Mesodermal cell (in vitro differentiated cells): ENCODE measurements around the gene KCP.
"Not testable (repeated sequence)": the region's sequence is repeated elsewhere in the genome, so short reads cannot be mapped to it uniquely, and the experiment has no call there.

ENCODE experiments used
- H3K27ac ChIP-seq: 2 replicates; pipeline ENCODE4 v1.7.0; 2013; ENCODE audit warnings: mild to moderate bottlenecking, low read depth, low read length, moderate library complexity; ENCODE audit not compliant: severe bottlenecking
- H3K36me3 ChIP-seq: 2 replicates; pipeline ENCODE4 v1.7.1; 2013; ENCODE audit warnings: mild to moderate bottlenecking, low read length, moderate library complexity; ENCODE audit not compliant: control insufficient read depth, insufficient read depth
- H3K4me1 ChIP-seq: one replicate; pipeline ENCODE4 v1.7.1; 2013; ENCODE audit warnings: mild to moderate bottlenecking, low read length; ENCODE audit not compliant: insufficient read depth, control insufficient read depth, poor library complexity, severe bottlenecking
- H3K4me3 ChIP-seq: 2 replicates; pipeline ENCODE4 v1.7.0; 2013; ENCODE audit warnings: low read length, control low read depth, mild to moderate bottlenecking; ENCODE audit not compliant: insufficient read depth, poor library complexity, severe bottlenecking; ENCODE audit errors: extremely low read depth
- H3K9me3 ChIP-seq: 2 replicates; pipeline ENCODE4 v1.7.1; 2013; ENCODE audit warnings: mild to moderate bottlenecking, low read length, moderate library complexity; ENCODE audit not compliant: control insufficient read depth
- WGBS, 2 experiments: methylation state at CpG; one replicate each; pipeline ENCODE4 v1.1.5; 2013; ENCODE audit warnings: missing lambda C conversion rate in 2 of 2; ENCODE audit not compliant: insufficient coverage in 2 of 2; 5-methylcytosine and 5-hydroxymethylcytosine counted together

Gene KCP

GRCh38 chr7:128946936-128947830 lies 36.7 kb upstream of the KCP start:
- H3K36me3 ChIP-seq = peaks cover 10% of the 10 kb centered on the region
- no peaks in the 10 kb centered on the region for H3K4me1 ChIP-seq
- WGBS, 2 experiments = 87 to 89% methylated on average over 15 to 18 of the region's 22 CpGs
- no peak overlapping the region for H3K4me3 ChIP-seq
- H3K9me3 ChIP-seq = no peaks in the 10 kb centered on the region
- H3K27ac ChIP-seq = no peak overlapping the region

GRCh38 chr7:128945668-128946366 lies 35.3 kb upstream of the KCP start:
- peaks cover 4% of the 10 kb centered on the region for H3K36me3 ChIP-seq
- WGBS, 2 experiments = 93 to 97% methylated on average over 20 to 21 of the region's 21 CpGs
- no peaks in the 10 kb centered on the region for H3K4me1 ChIP-seq
- H3K27ac ChIP-seq = no peak overlapping the region
- no peak overlapping the region for H3K4me3 ChIP-seq
- H3K9me3 ChIP-seq = no peaks in the 10 kb centered on the region

DNA sequence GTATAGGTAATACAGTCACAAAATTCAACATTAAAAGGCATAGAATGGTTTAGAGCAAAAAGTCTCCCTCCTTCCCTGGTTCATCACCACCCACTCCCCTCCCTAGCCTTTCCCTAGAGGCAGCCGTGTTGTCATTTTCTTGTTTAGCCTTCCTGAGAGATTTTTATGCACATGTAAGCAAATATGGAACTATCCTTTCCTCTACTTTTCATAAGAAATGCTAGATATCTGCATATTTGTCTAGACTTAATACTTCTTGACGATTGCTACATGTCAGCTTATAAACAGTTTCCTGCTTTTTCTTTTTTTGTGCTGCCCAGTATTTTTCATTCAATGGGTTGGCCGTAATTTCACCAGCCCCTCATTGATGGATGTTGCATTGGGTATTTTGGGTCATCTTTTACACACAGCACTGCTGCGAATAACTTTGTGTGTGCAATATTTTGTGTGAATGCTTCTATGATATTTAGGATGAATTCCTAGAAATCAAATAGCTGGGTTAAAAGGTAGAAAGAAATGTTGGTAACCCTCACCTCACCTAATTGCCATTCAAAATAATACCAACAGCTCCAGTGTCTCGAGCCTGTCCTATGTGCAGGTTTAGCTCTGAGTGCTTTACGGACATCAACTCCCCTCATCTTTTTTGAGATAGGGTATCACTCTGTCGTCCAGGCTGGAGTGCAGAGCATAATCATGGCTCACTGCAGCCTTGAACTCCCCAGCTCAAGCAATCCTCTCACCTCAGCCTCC lies 34.2 kb upstream of the KCP start:
- H3K36me3 ChIP-seq = peaks cover under 1% of the 10 kb centered on the region
- WGBS, 2 experiments = 92 to 96% methylated on average over 2 to 3 of the region's 7 CpGs
- no peak overlapping the region for H3K4me3 ChIP-seq
- no peaks in the 10 kb centered on the region for H3K9me3 ChIP-seq
- no peaks in the 10 kb centered on the region for H3K4me1 ChIP-seq
- H3K27ac ChIP-seq = no peak overlapping the region

- 100% methylated on average over 1 of the region's 2 CpGs; no CpG with 5 or more reads in 1 of the 2 experiments for WGBS, 2 experiments
- not testable (repeated sequence) for H3K4me1 ChIP-seq, H3K36me3 ChIP-seq, H3K27ac ChIP-seq, H3K9me3 ChIP-seq, H3K4me3 ChIP-seq
Observed at GRCh38 chr7:128943251-128943650, 32.7 kb upstream of the KCP start.

- WGBS, 2 experiments = 91 to 98% methylated on average over 11 to 14 of the region's 16 CpGs
- Histone ChIP-seq H3K4me1 (no peaks in the 10 kb centered on the region), H3K4me3 (no peak overlapping the region), H3K36me3 (no peaks in the 10 kb centered on the region), H3K9me3 (no peaks in the 10 kb centered on the region), H3K27ac (no peak overlapping the region)
Observed at GRCh38 chr7:128941946-128942526, 31.5 kb upstream of the KCP start.

DNA sequence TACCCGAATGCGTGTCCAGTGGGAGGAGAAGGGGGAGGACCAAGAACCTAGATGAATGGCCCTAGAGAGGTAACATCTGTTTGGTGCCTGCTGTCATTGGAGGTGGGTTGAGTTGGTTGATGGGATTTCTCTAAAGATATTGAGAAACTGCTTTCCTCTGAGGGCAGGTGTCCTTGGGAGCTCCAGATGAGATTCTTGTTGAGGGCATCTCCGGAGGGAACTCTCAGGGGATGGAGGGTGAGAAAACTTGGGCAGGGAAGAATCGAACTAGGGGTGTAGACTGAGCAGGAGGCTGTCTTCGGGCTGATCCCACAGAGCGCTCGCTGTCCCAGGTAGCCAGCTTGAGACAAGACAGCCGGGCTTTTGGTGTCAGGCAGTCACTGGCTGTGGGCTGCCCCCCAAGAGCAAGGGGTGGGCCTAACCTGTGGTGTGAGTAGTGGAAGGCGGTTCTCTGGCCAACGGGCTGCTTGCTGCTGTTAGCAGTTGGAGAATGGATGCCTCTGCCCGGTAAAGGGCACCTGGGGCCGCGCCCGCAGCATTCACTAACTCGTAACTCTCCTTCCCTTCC lies 30.9 kb upstream of the KCP start:
- H3K4me3 ChIP-seq = no peak overlapping the region
- H3K9me3 ChIP-seq = no peaks in the 10 kb centered on the region
- 71 to 77% methylated on average over 8 to 10 of the region's 15 CpGs for WGBS, 2 experiments
- H3K36me3 ChIP-seq = no peaks in the 10 kb centered on the region
- H3K4me1 ChIP-seq = no peaks in the 10 kb centered on the region
- no peak overlapping the region for H3K27ac ChIP-seq

DNA sequence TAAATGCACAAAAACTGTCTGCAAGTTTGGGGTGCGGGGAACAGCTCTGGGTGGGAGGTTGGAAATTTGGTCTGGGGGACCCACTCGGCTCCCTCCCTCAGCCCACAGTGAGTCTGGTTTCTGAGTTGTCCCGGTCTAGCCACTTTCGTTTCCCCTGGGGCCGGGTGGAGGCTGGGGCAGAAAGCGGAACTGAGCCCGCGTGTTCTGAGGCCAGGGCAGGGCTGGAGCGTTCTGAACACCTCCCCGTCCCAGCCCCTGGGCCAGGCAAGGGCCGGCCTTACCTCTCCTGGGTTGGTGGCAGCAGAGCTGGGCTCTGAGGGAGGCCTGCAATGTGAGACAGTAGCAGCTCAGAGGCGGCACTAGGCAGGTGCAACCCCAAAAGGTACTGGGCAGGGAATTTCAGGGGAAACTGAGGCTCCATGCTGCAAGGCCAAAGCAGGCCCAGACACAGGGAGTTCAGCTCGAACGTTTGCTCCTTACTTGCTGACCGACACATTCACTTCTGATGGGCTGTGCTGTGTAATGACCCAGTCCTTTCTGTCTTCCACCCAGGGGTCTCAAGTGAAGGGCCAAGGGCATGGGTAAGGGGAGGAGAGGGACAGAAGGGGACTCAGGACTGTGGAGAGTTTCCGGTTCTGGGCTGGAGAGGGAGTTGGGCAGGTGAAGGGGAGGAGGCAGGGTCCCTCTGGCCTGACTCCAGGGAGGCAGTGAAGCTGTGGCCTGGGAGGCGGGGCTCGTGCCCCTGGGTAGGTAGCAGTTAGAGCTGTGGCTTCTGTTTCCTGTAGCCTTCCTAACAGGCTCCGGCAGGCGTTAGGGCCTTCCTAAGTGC lies 30.2 kb upstream of the KCP start:
- no peak overlapping the region for H3K4me3 ChIP-seq
- no peaks in the 10 kb centered on the region for H3K36me3 ChIP-seq
- no peaks in the 10 kb centered on the region for H3K9me3 ChIP-seq
- no peaks in the 10 kb centered on the region for H3K4me1 ChIP-seq
- WGBS, 2 experiments = 73 to 84% methylated on average over 15 to 17 of the region's 20 CpGs
- H3K27ac ChIP-seq = no peak overlapping the region

DNA sequence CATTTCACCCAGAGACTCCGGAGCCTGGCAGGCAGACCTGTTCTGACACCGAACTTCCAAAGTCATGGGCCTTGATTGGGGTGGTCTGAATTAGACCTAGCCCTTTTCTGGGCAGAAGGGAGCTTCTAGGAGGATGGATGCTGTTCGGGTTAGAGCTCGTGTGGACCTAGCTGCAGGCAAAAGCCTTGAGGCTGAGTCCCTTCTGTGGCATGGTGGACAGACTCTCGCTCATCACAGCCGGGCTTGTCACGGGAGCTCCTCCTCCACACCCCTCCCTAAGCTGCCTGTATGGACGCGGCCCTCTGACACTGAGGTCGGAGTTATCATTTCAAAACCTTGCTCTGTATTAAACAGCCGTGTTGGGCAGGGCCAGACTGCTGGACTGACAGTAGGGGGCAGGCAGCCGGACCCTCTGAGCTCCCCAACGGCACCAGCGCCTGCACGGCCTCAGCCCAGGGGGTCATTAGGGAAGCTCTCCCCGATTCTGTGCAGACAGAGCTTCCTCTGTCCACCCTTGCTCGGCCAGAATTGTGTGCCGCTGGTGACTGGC lies 29.4 kb upstream of the KCP start:
- WGBS, 2 experiments = 86 to 87% methylated on average over 15 to 16 of the region's 18 CpGs
- H3K27ac ChIP-seq = no peak overlapping the region
- no peaks in the 10 kb centered on the region for H3K4me1 ChIP-seq

DNA sequence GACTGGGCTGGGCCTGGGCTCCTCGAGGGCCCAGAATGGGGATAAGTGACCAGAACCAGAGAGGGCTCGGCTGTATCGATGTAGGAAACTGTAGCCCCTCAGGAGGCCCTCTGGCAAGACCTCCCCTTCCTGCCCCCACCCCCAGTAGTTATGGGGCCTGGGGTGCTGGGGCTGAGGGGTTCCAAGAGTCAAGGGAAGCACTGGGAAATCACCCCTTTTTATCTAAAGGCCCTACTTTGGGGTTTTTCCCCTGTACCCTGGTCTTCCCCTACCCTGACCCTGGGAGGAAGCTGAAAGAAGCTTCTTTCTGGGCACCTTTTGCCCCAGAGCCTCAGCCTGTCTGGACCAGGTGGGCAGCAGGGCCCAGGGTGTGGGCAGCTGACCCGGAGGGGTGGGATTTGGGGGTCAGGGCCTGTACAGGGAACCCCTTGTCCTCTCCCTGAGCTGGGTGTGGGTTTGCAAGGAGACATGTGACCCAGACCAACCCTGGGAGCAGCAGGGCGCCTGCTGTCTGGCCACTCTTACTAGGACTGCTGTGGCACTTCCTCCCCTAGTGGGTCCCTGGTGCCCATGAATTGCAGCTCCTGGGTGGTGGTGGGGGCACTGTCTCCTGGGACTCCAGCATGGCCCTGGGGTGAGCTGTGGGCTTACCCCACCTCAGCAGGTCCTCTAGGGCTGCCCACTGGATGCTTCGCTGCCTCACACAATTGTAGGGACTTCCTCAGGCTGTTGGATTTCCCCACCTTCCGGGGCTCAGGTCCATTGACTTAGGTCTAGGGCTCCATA lies 28.8 kb upstream of the KCP start:
- Histone ChIP-seq H3K4me1 (no peaks in the 10 kb centered on the region), H3K27ac (no peak overlapping the region), H3K4me3 (no peak overlapping the region), H3K36me3 (no peaks in the 10 kb centered on the region), H3K9me3 (no peaks in the 10 kb centered on the region)
- 93 to 98% methylated on average over 3 to 4 of the region's 7 CpGs for WGBS, 2 experiments

More for the DNA sequence above, 29.4 kb upstream of the KCP start:
- H3K4me3 ChIP-seq = no peak overlapping the region
- no peaks in the 10 kb centered on the region for H3K36me3 ChIP-seq
- H3K9me3 ChIP-seq = no peaks in the 10 kb centered on the region
